GM23248 (cell line): ENCODE data around the gene ZSCAN10. TPM values are rescaled to one million over a fixed set of nuclear protein-coding genes. Genes with fewer than 3 reads are reported as not detected.
"Not testable (repeated sequence)": the region's sequence is repeated elsewhere in the genome, so short reads cannot be mapped to it uniquely, and the experiment has no call there.

Experiments used
- DNase-seq: peaks from one replicate; pipeline ENCODE4 v3.0.0-alpha.2; 2015
- H2AFZ ChIP-seq: fragments of 200-600 bp; sonication (generic); 2 replicates; pipeline ENCODE4 v1.6.1; 2016; ENCODE audit warnings: antibody characterized with exemption
- H3F3A ChIP-seq: fragments of 200-600 bp; sonication (generic); 2 replicates; pipeline ENCODE4 v1.6.1; 2016; ENCODE audit warnings: mild to moderate bottlenecking, antibody characterized with exemption, mixed run types; ENCODE audit not compliant: insufficient read depth
- H3K27ac ChIP-seq: fragments of 200-600 bp; sonication (generic); 2 replicates; pipeline ENCODE4 v1.5.1; 2016; ENCODE audit warnings: mild to moderate bottlenecking
- H3K27me3 ChIP-seq: fragments of 200-600 bp; sonication (generic); replicated peaks from 2 replicates; pipeline ENCODE4 v1.6.1; 2016; ENCODE audit warnings: mild to moderate bottlenecking; ENCODE audit not compliant: insufficient read depth
- H3K36me3 ChIP-seq: fragments of 200-600 bp; sonication (generic); 2 replicates; pipeline ENCODE4 v1.6.1; 2016; ENCODE audit warnings: low read depth, mild to moderate bottlenecking
- H3K4me1 ChIP-seq: fragments of 200-600 bp; sonication (generic); 2 replicates; pipeline ENCODE4 v1.6.1; 2016; ENCODE audit warnings: mild to moderate bottlenecking; ENCODE audit not compliant: insufficient read depth
- H3K4me2 ChIP-seq: fragments of 200-600 bp; sonication (generic); one replicate; pipeline ENCODE4 v1.6.1; 2016; ENCODE audit warnings: mild to moderate bottlenecking; ENCODE audit not compliant: unreplicated experiment
- H3K4me3 ChIP-seq: fragments of 200-600 bp; sonication (generic); 2 replicates; pipeline ENCODE4 v1.5.1; 2016; ENCODE audit warnings: mild to moderate bottlenecking
- H3K79me2 ChIP-seq: fragments of 200-600 bp; sonication (generic); 2 replicates; pipeline ENCODE4 v1.6.1; 2016; ENCODE audit warnings: mild to moderate bottlenecking; ENCODE audit not compliant: insufficient read depth
- H3K9ac ChIP-seq: fragments of 200-600 bp; sonication (generic); 2 replicates; pipeline ENCODE4 v1.6.1; 2016; ENCODE audit warnings: mild to moderate bottlenecking
- H3K9me2 ChIP-seq: fragments of 200-600 bp; sonication (generic); 2 replicates; pipeline ENCODE4 v1.6.1; 2016; ENCODE audit warnings: mixed run types, mild to moderate bottlenecking, moderate library complexity; ENCODE audit not compliant: insufficient read depth
- H3K9me3 ChIP-seq: fragments of 200-600 bp; sonication (generic); one replicate; pipeline ENCODE4 v1.6.1; 2017; ENCODE audit warnings: low read depth
- H4K20me1 ChIP-seq: fragments of 200-600 bp; sonication (generic); 2 replicates; pipeline ENCODE4 v1.6.0; 2016; ENCODE audit not compliant: insufficient read depth
- EZH2 ChIP-seq: fragments of 200-600 bp; sonication (generic); IDR thresholded peaks from 2 replicates; pipeline ENCODE4 v1.6.1; 2018; ENCODE audit warnings: antibody characterized with exemption, mild to moderate bottlenecking; ENCODE audit not compliant: insufficient read depth, poor library complexity, severe bottlenecking
- EZH2phosphoT487 ChIP-seq: fragments of 200-600 bp; sonication (generic); IDR thresholded peaks from 2 replicates; pipeline ENCODE4 v1.6.1; 2018; ENCODE audit warnings: antibody characterized with exemption, moderate library complexity, mild to moderate bottlenecking, low read depth; ENCODE audit not compliant: insufficient read depth
- WGBS, 2 experiments: methylation state at CpG; one replicate each; pipeline ENCODE4 v1.1.6; 2015 to 2017; ENCODE audit warnings: low lambda C conversion rate in 2 of 2, low coverage in 1 of 2; ENCODE audit errors: missing lambda C conversion rate in 2 of 2; 5-methylcytosine and 5-hydroxymethylcytosine counted together
- in situ Hi-C: fragments of 300-500 bp; cut with MboI; formaldehyde crosslinking; loops from 2 replicates; pipeline ENCODE4 v1.15.0; 2020
- polyA plus RNA-seq: library from polyadenylated mRNA; unstranded; fragments of >200 nt; fragmentation: Nextera tagmentation; extraction: Ambion mirVana; gene quantifications from 2 replicates; pipeline ENCODE4 v1.2.1, GENCODE V29; 2016
- total RNA-seq: library from RNA; depleted of rRNA; stranded (reverse); fragments of >200 nt; shearing (Covaris generic); gene quantifications from 2 replicates; pipeline ENCODE4 v1.2.3, GENCODE V29; 2014

The ZSCAN10 gene
- total and polyA plus RNA-seq, 2 experiments from 2014 or later, result 0.08 TPM; not detected in 1

- Histone ChIP-seq H3K4me3 (no peak overlapping the region; the same call in 1 of the 2 replicates), H3F3A (no peaks in the 10 kb centered on the region), H3K27me3 (no peaks in the 10 kb centered on the region), H3K36me3 (no peaks in the 10 kb centered on the region), H3K9me2 (no peaks in the 10 kb centered on the region), H3K4me2 (peak overlapping the region; percentile 81), H3K27ac (no peak overlapping the region), H4K20me1 (no peaks in the 10 kb centered on the region), H2AFZ (no peak overlapping the region), H3K9ac (no peak overlapping the region), H3K9me3 (no peaks in the 10 kb centered on the region), H3K4me1 (no peaks in the 10 kb centered on the region), H3K79me2 (no peaks in the 10 kb centered on the region)
- no peak for DNase-seq
- in situ Hi-C loops, result no loop called here
- TF ChIP-seq EZH2 (no peak), EZH2phosphoT487 (no peak)
- 90 to 92% methylated on average over 19 to 22 of the region's 22 CpGs for WGBS, 2 experiments
Observed at GRCh38 chr16:3057181-3058138, 41.6 kb downstream of the ZSCAN10 start.

DNA sequence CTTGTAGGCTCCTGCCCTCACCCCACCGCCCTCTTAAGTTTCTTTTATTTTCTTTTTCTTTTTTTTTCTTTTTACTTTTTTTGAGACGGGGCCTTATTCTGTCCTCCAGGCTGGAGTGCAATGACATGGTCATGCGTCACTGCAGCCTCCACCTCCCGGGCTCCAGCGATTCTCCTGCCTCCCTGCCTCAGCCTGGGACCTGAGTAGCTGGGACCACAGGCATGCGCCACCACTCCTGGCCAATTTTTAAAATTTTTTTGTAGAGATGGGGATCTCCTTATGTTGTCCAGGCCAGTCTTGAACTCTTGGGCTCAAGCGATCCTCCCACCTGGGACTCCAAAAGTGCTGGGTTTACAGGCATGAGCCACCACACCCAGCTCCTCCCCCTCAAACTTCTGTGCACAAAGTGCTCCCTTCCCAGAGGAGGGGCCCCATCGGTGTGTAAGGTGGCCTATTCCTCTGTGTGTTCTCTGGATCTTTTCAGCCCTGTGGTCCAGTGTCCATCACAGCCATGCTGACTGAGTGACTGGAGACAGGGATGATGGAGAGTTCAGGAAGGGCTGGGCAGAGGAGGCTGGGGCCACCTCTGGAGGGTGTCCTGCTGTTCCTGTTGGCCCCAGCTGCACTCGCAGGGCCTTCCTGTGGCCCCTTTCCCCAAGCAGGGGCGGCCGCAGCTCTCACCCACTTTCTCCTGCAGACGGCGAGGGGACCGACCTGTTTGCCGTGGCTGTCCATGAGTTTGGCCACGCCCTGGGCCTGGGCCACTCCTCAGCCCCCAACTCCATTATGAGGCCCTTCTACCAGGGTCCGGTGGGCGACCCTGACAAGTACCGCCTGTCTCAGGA is 42.5 kb downstream of the ZSCAN10 start:
- no peaks in the 10 kb centered on the region for H4K20me1 ChIP-seq
- DNase-seq, result no peak
- TF ChIP-seq EZH2phosphoT487 (no peak), EZH2 (no peak)
- H3K4me3 ChIP-seq, result no peak overlapping the region
- H2AFZ ChIP-seq, result no peak overlapping the region
- 90 to 91% methylated on average over 19 of the region's 19 CpGs for WGBS, 2 experiments
- no peak overlapping the region for H3K4me2 ChIP-seq
- H3K9me3 ChIP-seq, result no peaks in the 10 kb centered on the region
- no peaks in the 10 kb centered on the region for H3K4me1 ChIP-seq
- no peaks in the 10 kb centered on the region for H3K36me3 ChIP-seq
- H3K27me3 ChIP-seq, result no peaks in the 10 kb centered on the region
- in situ Hi-C loops, result no loop called here
- no peak overlapping the region for H3K27ac ChIP-seq
- no peak overlapping the region for H3K9ac ChIP-seq
- no peaks in the 10 kb centered on the region for H3K79me2 ChIP-seq
- H3F3A ChIP-seq, result no peaks in the 10 kb centered on the region
- H3K9me2 ChIP-seq, result no peaks in the 10 kb centered on the region

DNA sequence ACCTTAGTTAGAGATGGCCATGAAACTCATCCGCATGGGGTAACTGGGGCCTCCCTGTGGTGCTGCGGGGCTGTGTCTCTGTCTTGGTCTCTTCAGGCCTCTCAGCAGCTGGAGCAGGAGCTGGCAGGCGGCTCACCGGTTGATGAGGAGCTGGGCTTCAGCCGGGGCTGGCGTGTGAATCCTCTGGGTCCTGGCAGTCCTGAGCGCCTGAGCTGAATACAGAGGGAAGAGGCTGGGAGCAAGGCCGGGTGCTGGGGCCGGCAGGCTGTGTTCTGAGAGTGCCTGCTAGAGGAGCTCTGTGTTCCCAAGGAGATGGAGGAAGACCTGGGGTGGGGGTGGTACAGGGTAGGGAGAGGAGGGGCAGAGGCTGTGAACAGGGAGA is 43.4 kb downstream of the ZSCAN10 start:
- H4K20me1 ChIP-seq, H3K4me2 ChIP-seq, H3K9me3 ChIP-seq, H3K4me1 ChIP-seq, H3K27me3 ChIP-seq, H3K36me3 ChIP-seq, H3K79me2 ChIP-seq, H3K27ac ChIP-seq, H3K9ac ChIP-seq, H3F3A ChIP-seq, H2AFZ ChIP-seq, H3K4me3 ChIP-seq, DNase-seq, in situ Hi-C loops, H3K9me2 ChIP-seq: not testable (repeated sequence)
- 29 to 32% methylated on average over 9 of the region's 9 CpGs for WGBS, 2 experiments

- Histone ChIP-seq H3K4me2 (no peak overlapping the region), H4K20me1 (no peaks in the 10 kb centered on the region), H3K27me3 (0 out of 2 replicates have a peak, but pooled peaks cover 5% of the 10 kb centered on the region), H3K9me3 (no peaks in the 10 kb centered on the region), H3K9ac (no peak overlapping the region), H3K79me2 (no peaks in the 10 kb centered on the region), H2AFZ (no peak overlapping the region), H3F3A (no peaks in the 10 kb centered on the region), H3K4me3 (no peak overlapping the region), H3K4me1 (no peaks in the 10 kb centered on the region), H3K9me2 (no peaks in the 10 kb centered on the region), H3K27ac (no peak overlapping the region), H3K36me3 (no peaks in the 10 kb centered on the region)
- TF ChIP-seq EZH2, result no peak
- TF ChIP-seq EZH2phosphoT487, result no peak
- in situ Hi-C loops, result no loop called here
- WGBS, 2 experiments, result 80 to 87% methylated on average over 16 to 17 of the region's 17 CpGs
- no peak for DNase-seq
Observed at GRCh38 chr16:3054965-3055733, 43.9 kb downstream of the ZSCAN10 start.

GRCh38 chr16:3053330-3053710 is 45.8 kb downstream of the ZSCAN10 start:
- H3K9me3 ChIP-seq, H3F3A ChIP-seq, H3K9me2 ChIP-seq, H3K4me1 ChIP-seq, H3K36me3 ChIP-seq, H3K27me3 ChIP-seq, H2AFZ ChIP-seq, H3K27ac ChIP-seq, H3K9ac ChIP-seq, H3K4me3 ChIP-seq, DNase-seq, H4K20me1 ChIP-seq, in situ Hi-C loops, H3K79me2 ChIP-seq, H3K4me2 ChIP-seq: not testable (repeated sequence)
- 83 to 86% methylated on average over 12 of the region's 13 CpGs for WGBS, 2 experiments

- H4K20me1 ChIP-seq, H3K9me3 ChIP-seq, H3K36me3 ChIP-seq, H3K4me3 ChIP-seq, H3K79me2 ChIP-seq, H3K27me3 ChIP-seq, H3F3A ChIP-seq, H3K9me2 ChIP-seq, DNase-seq, in situ Hi-C loops, H3K4me1 ChIP-seq, H3K4me2 ChIP-seq, H3K27ac ChIP-seq, H3K9ac ChIP-seq, H2AFZ ChIP-seq: not testable (repeated sequence)
- 67 to 76% methylated on average over 11 to 12 of the region's 12 CpGs for whole genome bisulfite sequencing, 2 experiments
Observed at GRCh38 chr16:3052571-3053329, 46.3 kb downstream of the ZSCAN10 start.
